K562 (cell line): ENCODE measurements around the gene PELI1. TPM values are rescaled to one million over a fixed set of nuclear protein-coding genes. Genes with fewer than 3 reads are reported as not detected.

Experiments
- ATAC-seq: fragments of 200-7000 bp; cut with Tn5 transposase; 3 replicates; pipeline ENCODE4 v1.9.1; 2020; ENCODE audit warnings: moderate library complexity
- BruUV-seq: library from RNA; stranded (reverse); fragments of 400-500 nt; replicated peaks from 2 replicates; lab custom pipeline; 2021; lab: Mats Ljungman, UMichigan
- CTCF ChIA-PET: fragments of 300-600 bp; formaldehyde crosslinking; extraction: SDS; loops from one replicate; lab custom pipeline; 2021; ENCODE audit warnings: low intra/inter-chr PET ratio; lab: Yijun Ruan, JAX
- POLR2A ChIA-PET: fragments of 300-600, 350-650 bp; sonication (Branson Sonifier 250); formaldehyde crosslinking; extraction: SDS; loops from one replicate; lab custom pipeline; 2021; ENCODE audit warnings: antibody characterized with exemption, inconsistent platforms; lab: Yijun Ruan, JAX
- DNase-seq, 4 experiments: peaks; one replicate each; pipeline versions ENCODE4 v3.0.0 to v3.0.0-alpha.2; 2011 to 2018; ENCODE audit warnings: low spot score in 3 of 4, mixed read lengths in 3 of 4; ENCODE audit errors: extremely low read depth in 1 of 4
- FAIRE-seq: peaks from 2 replicates; lab custom pipeline; 2011; peaks lifted over from hg19 to GRCh38; lab: Jason Lieb, UNC
- H2AFZ ChIP-seq: 2 replicates; pipeline ENCODE4 v1.6.0; 2011; ENCODE audit warnings: low read depth, low read length, control low read depth, inconsistent platforms
- H3K27ac ChIP-seq: fragments of 200-600 bp; 3 replicates; pipeline ENCODE4 v1.8.0; 2011; ENCODE audit warnings: low read depth, mild to moderate bottlenecking, control low read depth, inconsistent platforms, low read length, moderate library complexity, mixed read lengths; ENCODE audit errors: extremely low read depth
- H3K27me3 ChIP-seq, 2 experiments: fragments of 300-600 bp in 1 of 2; 2 replicates in 1 of 2; 3 replicates in 1 of 2; pipeline versions ENCODE4 v1.6.0 to v1.8.0; 2011; ENCODE audit warnings: inconsistent platforms in 2 of 2, low read length in 2 of 2, mild to moderate bottlenecking in 1 of 2, mixed read lengths in 1 of 2, moderate library complexity in 1 of 2; ENCODE audit not compliant: control insufficient read depth in 2 of 2, insufficient read depth in 2 of 2
- H3K36me3 ChIP-seq: fragments of 300-600 bp; 3 replicates; pipeline ENCODE4 v1.8.0; 2011; ENCODE audit warnings: mild to moderate bottlenecking, low read length, inconsistent platforms; ENCODE audit not compliant: control insufficient read depth, insufficient read depth
- H3K4me1 ChIP-seq, 2 experiments: fragments of 200-600 bp in 1 of 2; replicated peaks in 1 of 2; 2 replicates in 1 of 2; 3 replicates in 1 of 2; pipeline versions ENCODE4 v1.5.1 to v1.8.0; 2011; ENCODE audit warnings: inconsistent platforms in 2 of 2, low read length in 2 of 2, mild to moderate bottlenecking in 1 of 2, mixed read lengths in 1 of 2, moderate library complexity in 1 of 2; ENCODE audit not compliant: control insufficient read depth in 2 of 2, insufficient read depth in 2 of 2
- H3K4me2 ChIP-seq: 2 replicates; pipeline ENCODE4 v1.6.1; 2011; ENCODE audit warnings: low read length, control low read depth, inconsistent platforms, mixed read lengths; ENCODE audit not compliant: insufficient read depth
- H3K4me3 ChIP-seq: fragments of 200-600 bp; sonication (generic), shearing (Covaris generic); 2 replicates; pipeline ENCODE4 v1.5.1; 2016; ENCODE audit warnings: control low read depth, inconsistent platforms
- H3K79me2 ChIP-seq: fragments of 200-600 bp; 3 replicates; pipeline ENCODE4 v1.8.0; 2011; ENCODE audit warnings: low read length, inconsistent platforms; ENCODE audit not compliant: control insufficient read depth, insufficient read depth
- H3K9ac ChIP-seq, 2 experiments: 2 replicates each; pipeline versions ENCODE4 v1.6.0 to v1.6.1; 2011; ENCODE audit warnings: low read depth in 2 of 2, low read length in 2 of 2, control low read depth in 1 of 2, inconsistent platforms in 1 of 2, mild to moderate bottlenecking in 1 of 2, mixed read lengths in 1 of 2; ENCODE audit not compliant: insufficient read depth in 1 of 2
- H3K9me1 ChIP-seq: one replicate; pipeline ENCODE4 v1.6.0; 2011; ENCODE audit warnings: inconsistent platforms, mild to moderate bottlenecking, low read length, moderate library complexity; ENCODE audit not compliant: control insufficient read depth, insufficient read depth
- H3K9me3 ChIP-seq: replicated peaks from 2 replicates; pipeline ENCODE4 v1.5.1; 2011; ENCODE audit warnings: low read depth, low read length, inconsistent platforms; ENCODE audit not compliant: control insufficient read depth, insufficient read depth
- H4K20me1 ChIP-seq: replicated peaks from 2 replicates; pipeline ENCODE4 v1.6.1; 2011; ENCODE audit warnings: low read length, inconsistent platforms, mixed read lengths; ENCODE audit not compliant: control insufficient read depth, insufficient read depth
- ELK3 ChIP-seq: fragments of 450-650 bp; formaldehyde crosslinking; IDR thresholded peaks from 2 replicates; pipeline ENCODE4 v1.4.0; 2020; ENCODE audit warnings: mild to moderate bottlenecking
- GATAD2B ChIP-seq: fragments of 450-650 bp; IDR thresholded peaks from 2 replicates; pipeline ENCODE4 v1.6.1; 2017; ENCODE audit warnings: mild to moderate bottlenecking, borderline replicate concordance
- HNRNPH1 ChIP-seq: fragments of 200-400 bp; formaldehyde crosslinking; optimal IDR thresholded peaks from 2 replicates; pipeline ENCODE3; 2017; ENCODE audit warnings: low read depth, mild to moderate bottlenecking, low read length, moderate library complexity
- L3MBTL2 ChIP-seq: fragments of 450-650 bp; IDR thresholded peaks from 2 replicates; pipeline ENCODE4 v1.6.1; 2016; ENCODE audit warnings: mild to moderate bottlenecking, moderate library complexity
- MIER1 ChIP-seq: fragments of 450-650 bp; IDR thresholded peaks from 2 replicates; pipeline ENCODE4 v1.6.1; 2016; ENCODE audit warnings: antibody characterized with exemption, mild to moderate bottlenecking, low read depth
- MNT ChIP-seq, 2 experiments: fragments of 450-650 bp; conservative IDR thresholded peaks; 2 replicates each; pipeline ENCODE4 v1.6.1; 2017; ENCODE audit warnings: mild to moderate bottlenecking in 2 of 2, moderate library complexity in 2 of 2
- NCOA2 ChIP-seq, 2 experiments: fragments of 450-650 bp; IDR thresholded peaks; 2 replicates each; pipeline ENCODE4 v1.6.1; 2018; ENCODE audit warnings: mild to moderate bottlenecking in 2 of 2, moderate library complexity in 1 of 2; ENCODE audit not compliant: partially characterized antibody in 2 of 2
- NFE2L1 ChIP-seq: fragments of 450-650 bp; IDR thresholded peaks from 2 replicates; pipeline ENCODE4 v1.6.1; 2016; ENCODE audit warnings: missing genetic modification characterization, low read depth, mild to moderate bottlenecking, missing compliant biosample characterization, moderate library complexity, borderline replicate concordance
- YBX1 ChIP-seq: fragments of 450-650 bp; IDR thresholded peaks from 2 replicates; pipeline ENCODE4 v1.7.1; 2016; ENCODE audit warnings: mild to moderate bottlenecking
- WGBS: fragments of 100-300 bp; shearing (Covaris generic); methylation state at CpG from one replicate; pipeline ENCODE4 v1.1.6; 2016; ENCODE audit warnings: low coverage, mixed read lengths; ENCODE audit not compliant: insufficient coverage; ENCODE audit errors: missing lambda C conversion rate; 5-methylcytosine and 5-hydroxymethylcytosine counted together
- in situ Hi-C: fragments of 300-500 bp; cut with MboI; formaldehyde crosslinking; loops from 4 replicates; pipeline ENCODE4 v1.15.0; 2018; ENCODE audit warnings: inconsistent platforms, mixed read lengths
- intact Hi-C: fragments of 100-400 bp; cut with micrococcal nuclease; formaldehyde crosslinking; loops from 2 replicates; pipeline ENCODE4 v1.14.2; 2022
- polyA plus RNA-seq, 8 experiments: library from polyadenylated mRNA; depleted of rRNA in 4 of 8; stranded (reverse) in 5 of 8; unstranded in 3 of 8; fragments of >200 nt; fragmentation: Nextera tagmentation in 2 of 8; fragmentation: Illumina TruSeq in 1 of 8; extraction: Ambion mirVana in 2 of 8; extraction: Trizol in 1 of 8; gene quantifications; 2 replicates each; pipeline versions ENCODE4 v1.2.1 to v1.2.3, GENCODE V29; 2011 to 2014; ENCODE audit warnings: inconsistent platforms in 1 of 8, missing spikeins in 1 of 8
- total RNA-seq, 7 experiments: library from RNA; depleted of rRNA in 6 of 7; stranded (reverse); fragments of >200 nt in 6 of 7; fragmentation: Illumina TruSeq in 2 of 7; extraction: Trizol in 2 of 7; gene quantifications; 2 replicates each; pipeline versions ENCODE4 v1.2.1 to v1.2.3, GENCODE V29; 2011 to 2021; ENCODE audit warnings: low replicate concordance in 1 of 7
- TF ChIP-seq, protein P1 (sequence below): fragments of 450-650 bp; IDR thresholded peaks from 2 replicates; pipeline ENCODE4 v1.6.1; 2018; ENCODE audit not compliant: partially characterized antibody
- TF ChIP-seq, protein P2 (sequence below): sonication (generic); formaldehyde crosslinking; IDR thresholded peaks from 2 replicates; pipeline ENCODE4 v1.8.1; 2023; ENCODE audit warnings: mild to moderate bottlenecking, missing genetic modification reagents

Gene PELI1
- total and polyA plus RNA-seq, 9 of the 15 experiments (the other 6 are each of a cell fraction or from before 2014, with no cell fraction given), result 3.3 to 19.2 (median 12.5) TPM

GRCh38 chr2:64143169-64144056, 807 bp downstream of the PELI1 start:
- peak overlapping the region; percentile 91 for H3K4me3 ChIP-seq
- H3K36me3 ChIP-seq, result no peaks in the 10 kb centered on the region
- ChIA-PET POLR2A (interaction anchor here (0.6 to 1.5 kb wide), 4 partner anchors 9 to 168 kb away, joined by 3 to 4 read pairs (median 3); no protein-coding TSS in a partner anchor), CTCF (no interaction called here)
- no peaks in the 10 kb centered on the region for H3K27me3 ChIP-seq
- no peaks in the 10 kb centered on the region for H3K9me3 ChIP-seq
- H3K4me2 ChIP-seq, result peak overlapping the region; percentile 84
- ATAC-seq, result peak; percentile 49
- no peaks in the 10 kb centered on the region for H3K9me1 ChIP-seq
- peak; percentile 41 to 58 (median 44) for DNase-seq
- H3K79me2 ChIP-seq, result peaks cover 50% of the 10 kb centered on the region
- peak overlapping the region; percentile 88 for H3K27ac ChIP-seq
- in situ Hi-C loops, result no loop called here
- no peaks in the 10 kb centered on the region for H4K20me1 ChIP-seq
- no peak for FAIRE-seq
- intact Hi-C loops, result loop anchor here (5.0 kb wide), 1 partner anchor 91 kb away; no protein-coding TSS in a partner anchor
- BruUV-seq, result TSS peak; percentile 66
- WGBS, result under 1% methylated on average over 44 of the region's 69 CpGs
- peak overlapping the region; percentile 73 to 97 for H3K9ac ChIP-seq
- H2AFZ ChIP-seq, result peak overlapping the region; percentile 86
- peaks cover 2 to 13% of the 10 kb centered on the region in 2 experiments; a peak in 3 of 5 replicates for H3K4me1 ChIP-seq
- TF ChIP-seq MNT (conservative IDR thresholded peaks at IDR 0.05) (0 out of 4 replicates have a peak, but pooled peaks of 1 of the 2 experiments have one; percentile 34), YBX1 (no peak), NFE2L1 (no peak), HNRNPH1 (no peak), GATAD2B (peak; percentile 71), NCOA2 (IDR thresholded peaks at IDR 0.05; ENCODE audit: partially characterized antibody in 2 of 2) (no peak), ELK3 (CRISPR knock-in tag) (no peak), L3MBTL2 (0 out of 2 replicates have a peak, but pooled peaks have one; percentile 25), MIER1 (no peak)
- TF ChIP-seq, protein P1, sequence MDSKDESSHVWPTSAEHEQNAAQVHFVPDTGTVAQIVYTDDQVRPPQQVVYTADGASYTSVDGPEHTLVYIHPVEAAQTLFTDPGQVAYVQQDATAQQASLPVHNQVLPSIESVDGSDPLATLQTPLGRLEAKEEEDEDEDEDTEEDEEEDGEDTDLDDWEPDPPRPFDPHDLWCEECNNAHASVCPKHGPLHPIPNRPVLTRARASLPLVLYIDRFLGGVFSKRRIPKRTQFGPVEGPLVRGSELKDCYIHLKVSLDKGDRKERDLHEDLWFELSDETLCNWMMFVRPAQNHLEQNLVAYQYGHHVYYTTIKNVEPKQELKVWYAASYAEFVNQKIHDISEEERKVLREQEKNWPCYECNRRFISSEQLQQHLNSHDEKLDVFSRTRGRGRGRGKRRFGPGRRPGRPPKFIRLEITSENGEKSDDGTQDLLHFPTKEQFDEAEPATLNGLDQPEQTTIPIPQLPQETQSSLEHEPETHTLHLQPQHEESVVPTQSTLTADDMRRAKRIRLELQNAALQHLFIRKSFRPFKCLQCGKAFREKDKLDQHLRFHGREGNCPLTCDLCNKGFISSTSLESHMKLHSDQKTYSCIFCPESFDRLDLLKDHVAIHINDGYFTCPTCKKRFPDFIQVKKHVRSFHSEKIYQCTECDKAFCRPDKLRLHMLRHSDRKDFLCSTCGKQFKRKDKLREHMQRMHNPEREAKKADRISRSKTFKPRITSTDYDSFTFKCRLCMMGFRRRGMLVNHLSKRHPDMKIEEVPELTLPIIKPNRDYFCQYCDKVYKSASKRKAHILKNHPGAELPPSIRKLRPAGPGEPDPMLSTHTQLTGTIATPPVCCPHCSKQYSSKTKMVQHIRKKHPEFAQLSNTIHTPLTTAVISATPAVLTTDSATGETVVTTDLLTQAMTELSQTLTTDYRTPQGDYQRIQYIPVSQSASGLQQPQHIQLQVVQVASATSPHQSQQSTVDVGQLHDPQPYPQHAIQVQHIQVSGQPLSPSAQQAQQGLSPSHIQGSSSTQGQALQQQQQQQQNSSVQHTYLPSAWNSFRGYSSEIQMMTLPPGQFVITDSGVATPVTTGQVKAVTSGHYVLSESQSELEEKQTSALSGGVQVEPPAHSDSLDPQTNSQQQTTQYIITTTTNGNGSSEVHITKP, result peak; percentile 18
- TF ChIP-seq, protein P2, sequence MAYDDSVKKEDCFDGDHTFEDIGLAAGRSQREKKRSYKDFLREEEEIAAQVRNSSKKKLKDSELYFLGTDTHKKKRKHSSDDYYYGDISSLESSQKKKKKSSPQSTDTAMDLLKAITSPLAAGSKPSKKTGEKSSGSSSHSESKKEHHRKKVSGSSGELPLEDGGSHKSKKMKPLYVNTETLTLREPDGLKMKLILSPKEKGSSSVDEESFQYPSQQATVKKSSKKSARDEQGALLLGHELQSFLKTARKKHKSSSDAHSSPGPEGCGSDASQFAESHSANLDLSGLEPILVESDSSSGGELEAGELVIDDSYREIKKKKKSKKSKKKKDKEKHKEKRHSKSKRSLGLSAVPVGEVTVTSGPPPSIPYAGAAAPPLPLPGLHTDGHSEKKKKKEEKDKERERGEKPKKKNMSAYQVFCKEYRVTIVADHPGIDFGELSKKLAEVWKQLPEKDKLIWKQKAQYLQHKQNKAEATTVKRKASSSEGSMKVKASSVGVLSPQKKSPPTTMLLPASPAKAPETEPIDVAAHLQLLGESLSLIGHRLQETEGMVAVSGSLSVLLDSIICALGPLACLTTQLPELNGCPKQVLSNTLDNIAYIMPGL, result no peak
